Upper lobe of left lung (tissue), 4 donors: Measurements from ENCODE around the gene APBA1.

Experiments
- CTCF ChIP-seq, 6 experiments: fragments of 450-650 bp in 4 of 6; fragments of 200-600 bp in 2 of 6; sonication (generic) in 2 of 6; IDR thresholded peaks; one replicate each; pipeline ENCODE4 v1.5.1; 2016 to 2019; ENCODE audit warnings: antibody characterized with exemption in 6 of 6
- POLR2A ChIP-seq, 4 donors: fragments of 450-650 bp; IDR thresholded peaks; one replicate each; pipeline ENCODE4 v1.5.1; 2016 to 2017; ENCODE audit warnings: antibody characterized with exemption in 4 of 4, mild to moderate bottlenecking in 2 of 4
- POLR2AphosphoS5 ChIP-seq, 2 donors: sonication (generic); formaldehyde crosslinking; IDR thresholded peaks; one replicate each; pipeline ENCODE4 v1.5.1; 2017; ENCODE audit warnings: antibody characterized with exemption in 2 of 2

GRCh38 chr9:69455311-69455710 lies 216.9 kb downstream of the APBA1 start:
- TF ChIP-seq POLR2AphosphoS5 (IDR thresholded peaks at IDR 0.05) (no peak), CTCF (IDR thresholded peaks at IDR 0.05) (no peak), POLR2A (IDR thresholded peaks at IDR 0.05) (no peak)
